VCaP (cell line): ENCODE results near the gene MICU1.

ENCODE experiments used
- H3K27ac ChIP-seq: fragments of 450-650 bp; 2 replicates; pipeline ENCODE4 v1.5.1; 2017
- TF ChIP-seq, protein P1 (sequence below): fragments of 450-650 bp; conservative IDR thresholded peaks from 2 replicates; pipeline ENCODE4 v1.5.1; 2017; ENCODE audit warnings: mild to moderate bottlenecking, moderate library complexity

Gene MICU1

GRCh38 chr10:72605122-72605521 lies 20.8 kb downstream of the MICU1 start:
- H3K27ac ChIP-seq: no peak overlapping the region
- TF ChIP-seq, protein P1, sequence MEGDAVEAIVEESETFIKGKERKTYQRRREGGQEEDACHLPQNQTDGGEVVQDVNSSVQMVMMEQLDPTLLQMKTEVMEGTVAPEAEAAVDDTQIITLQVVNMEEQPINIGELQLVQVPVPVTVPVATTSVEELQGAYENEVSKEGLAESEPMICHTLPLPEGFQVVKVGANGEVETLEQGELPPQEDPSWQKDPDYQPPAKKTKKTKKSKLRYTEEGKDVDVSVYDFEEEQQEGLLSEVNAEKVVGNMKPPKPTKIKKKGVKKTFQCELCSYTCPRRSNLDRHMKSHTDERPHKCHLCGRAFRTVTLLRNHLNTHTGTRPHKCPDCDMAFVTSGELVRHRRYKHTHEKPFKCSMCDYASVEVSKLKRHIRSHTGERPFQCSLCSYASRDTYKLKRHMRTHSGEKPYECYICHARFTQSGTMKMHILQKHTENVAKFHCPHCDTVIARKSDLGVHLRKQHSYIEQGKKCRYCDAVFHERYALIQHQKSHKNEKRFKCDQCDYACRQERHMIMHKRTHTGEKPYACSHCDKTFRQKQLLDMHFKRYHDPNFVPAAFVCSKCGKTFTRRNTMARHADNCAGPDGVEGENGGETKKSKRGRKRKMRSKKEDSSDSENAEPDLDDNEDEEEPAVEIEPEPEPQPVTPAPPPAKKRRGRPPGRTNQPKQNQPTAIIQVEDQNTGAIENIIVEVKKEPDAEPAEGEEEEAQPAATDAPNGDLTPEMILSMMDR: no peak

- H3K27ac ChIP-seq: no peak overlapping the region
- TF ChIP-seq, protein P1: no peak
Measured at GRCh38 chr10:72601144-72601543, 24.7 kb downstream of the MICU1 start.

DNA sequence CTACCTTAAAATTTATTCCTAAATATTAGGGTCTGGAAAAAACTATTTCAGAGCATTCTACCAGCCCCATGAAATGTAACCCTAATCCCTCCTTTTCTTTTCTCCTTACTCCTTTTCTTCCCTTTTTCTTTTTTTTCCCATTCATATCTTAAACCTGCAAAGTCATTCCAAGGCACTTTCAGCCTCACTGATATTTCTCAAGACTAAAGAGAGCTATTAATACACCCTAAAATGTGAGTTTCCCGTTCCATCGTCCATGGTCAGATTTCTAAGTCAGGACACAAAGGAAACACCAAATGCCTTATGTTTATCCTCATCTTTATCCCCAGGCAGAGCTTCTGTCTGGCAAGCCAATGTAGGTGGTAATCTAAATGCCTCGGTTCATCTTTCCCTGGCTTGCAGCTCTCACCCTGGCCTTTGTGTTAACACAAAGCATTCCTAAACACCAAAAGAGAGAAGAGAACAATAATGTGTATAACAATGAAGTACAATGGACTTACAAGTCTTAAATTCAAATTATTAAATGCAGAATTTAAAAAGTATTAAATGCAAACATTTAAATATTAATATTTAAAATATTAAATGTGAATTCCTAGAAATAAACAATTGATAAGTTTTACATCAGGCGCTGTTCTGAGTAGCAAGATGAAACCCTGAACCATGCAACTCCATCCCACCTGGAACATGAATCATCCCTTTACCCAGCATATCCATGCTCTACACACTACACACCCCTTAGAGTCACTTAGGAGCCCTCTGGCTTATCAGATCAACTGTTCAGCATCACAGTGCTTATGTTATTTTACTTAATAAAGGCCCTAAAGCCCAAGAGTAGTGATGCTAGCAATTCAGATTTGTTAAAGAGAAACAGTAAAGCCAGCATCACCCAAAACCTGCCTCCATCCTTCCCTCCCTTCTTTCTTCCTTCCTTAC lies 26.8 kb downstream of the MICU1 start:
- H3K27ac ChIP-seq: no peak overlapping the region
- TF ChIP-seq, protein P1: no peak

GRCh38 chr10:72597897-72598296 lies 28.0 kb downstream of the MICU1 start:
- no peak overlapping the region for H3K27ac ChIP-seq
- TF ChIP-seq, protein P1: no peak

GRCh38 chr10:72595436-72595835 lies 30.4 kb downstream of the MICU1 start:
- TF ChIP-seq, protein P1: no peak
- H3K27ac ChIP-seq: no peak overlapping the region

DNA sequence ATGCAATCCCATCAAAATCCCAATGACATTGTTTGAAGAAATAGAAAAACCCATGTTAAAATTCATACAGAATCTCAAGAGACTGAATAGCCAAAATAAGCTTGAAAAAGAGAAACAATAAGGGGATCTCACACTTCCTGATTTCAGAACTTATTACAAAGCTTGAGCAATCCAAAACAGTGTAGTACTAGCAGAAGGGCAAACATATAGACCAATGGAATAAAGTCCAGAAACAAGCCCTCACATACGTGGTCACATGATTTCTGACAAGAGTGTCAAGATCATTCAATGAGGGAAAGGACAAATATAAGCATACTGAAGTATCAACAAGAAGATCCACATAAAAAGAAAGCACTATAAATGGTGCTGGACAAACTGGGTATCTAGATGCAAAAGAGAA lies 31.9 kb downstream of the MICU1 start:
- TF ChIP-seq, protein P1: no peak
- H3K27ac ChIP-seq: no peak overlapping the region

- TF ChIP-seq, protein P1: no peak
- H3K27ac ChIP-seq: no peak overlapping the region
Measured at GRCh38 chr10:72588266-72588665, 37.6 kb downstream of the MICU1 start.
